ENCODE measurements around the gene MISP3. TPM values are rescaled to one million over a fixed set of nuclear protein-coding genes. Genes with fewer than 3 reads are reported as not detected.

Gene MISP3
- total RNA-seq, 1 experiment from 2014 or later: 3.2 TPM

DNA sequence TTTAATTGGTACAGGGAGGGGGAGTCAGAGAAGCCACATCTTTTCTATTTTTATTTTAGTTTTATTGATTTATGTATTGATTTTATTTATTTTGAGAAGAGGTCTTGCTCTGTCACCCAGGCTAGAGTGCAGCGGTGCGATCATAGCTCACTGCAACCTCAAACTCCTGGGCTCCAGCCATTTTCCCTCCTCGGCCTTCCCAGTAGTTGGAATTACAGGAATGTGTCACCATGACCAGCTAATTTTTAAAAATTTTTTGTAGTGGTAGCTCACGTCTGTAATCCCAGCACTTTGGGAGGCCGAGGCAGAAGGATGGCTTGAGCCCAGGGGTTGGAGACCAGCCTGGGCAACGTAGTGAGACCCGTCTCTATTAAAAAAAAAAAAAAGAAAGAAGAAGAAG, 36.9 kb upstream of the MISP3 start:
- CTCF ChIA-PET: interaction anchor here (0.6 to 1.7 kb wide), 6 partner anchors 13 to 354 kb away, joined by 3 to 6 read pairs (median 4); partner anchors contain the start of gene MISP3

GRCh38 chr19:14039181-14039580, 33.4 kb upstream of the MISP3 start:
- CTCF ChIA-PET: interaction anchor here (1.1 to 1.3 kb wide), 4 partner anchors 9 to 86 kb away, joined by 3 to 7 read pairs (median 4); partner anchors contain the start of gene MISP3
- TF ChIP-seq SOX15 (CRISPR knock-in tag; IDR thresholded peaks at IDR 0.05) (no peak), KAT7 (CRISPR knock-in tag; IDR thresholded peaks at IDR 0.05; ENCODE audit: borderline replicate concordance) (no peak), ZNF317 (CRISPR knock-in tag; IDR thresholded peaks at IDR 0.05; ENCODE audit: borderline replicate concordance, low read depth) (no peak), E2F4 (CRISPR knock-in tag; IDR thresholded peaks at IDR 0.05; ENCODE audit: borderline replicate concordance, low read depth) (no peak), JAZF1 (CRISPR knock-in tag; IDR thresholded peaks at IDR 0.05) (no peak), FOXJ3 (CRISPR knock-in tag; IDR thresholded peaks at IDR 0.05; ENCODE audit: borderline replicate concordance) (no peak), USF2 (CRISPR knock-in tag; IDR thresholded peaks at IDR 0.05) (no peak), ATF6 (CRISPR knock-in tag; IDR thresholded peaks at IDR 0.05) (no peak), MLX (CRISPR knock-in tag; IDR thresholded peaks at IDR 0.05) (no peak), CREM (CRISPR knock-in tag; IDR thresholded peaks at IDR 0.05) (no peak), ZBTB21 (CRISPR knock-in tag; IDR thresholded peaks at IDR 0.05; ENCODE audit: borderline replicate concordance) (no peak), CTCF (IDR thresholded peaks at IDR 0.05) (no peak)
- TF ChIP-seq, protein P1, sequence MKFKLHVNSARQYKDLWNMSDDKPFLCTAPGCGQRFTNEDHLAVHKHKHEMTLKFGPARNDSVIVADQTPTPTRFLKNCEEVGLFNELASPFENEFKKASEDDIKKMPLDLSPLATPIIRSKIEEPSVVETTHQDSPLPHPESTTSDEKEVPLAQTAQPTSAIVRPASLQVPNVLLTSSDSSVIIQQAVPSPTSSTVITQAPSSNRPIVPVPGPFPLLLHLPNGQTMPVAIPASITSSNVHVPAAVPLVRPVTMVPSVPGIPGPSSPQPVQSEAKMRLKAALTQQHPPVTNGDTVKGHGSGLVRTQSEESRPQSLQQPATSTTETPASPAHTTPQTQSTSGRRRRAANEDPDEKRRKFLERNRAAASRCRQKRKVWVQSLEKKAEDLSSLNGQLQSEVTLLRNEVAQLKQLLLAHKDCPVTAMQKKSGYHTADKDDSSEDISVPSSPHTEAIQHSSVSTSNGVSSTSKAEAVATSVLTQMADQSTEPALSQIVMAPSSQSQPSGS (CRISPR knock-in tag; IDR thresholded peaks at IDR 0.05; ENCODE audit: borderline replicate concordance, low read depth): no peak

More for the DNA sequence above, 36.9 kb upstream of the MISP3 start:
- POLR2A ChIA-PET: interaction anchor here (0.6 to 0.7 kb wide), 2 partner anchors 29 to 57 kb away, joined by 3 read pairs; no protein-coding TSS in a partner anchor
- Mint-ChIP-seq H3K4me1 (peaks cover 5% of the 10 kb centered on the region), H3K9me3 (no peaks in the 10 kb centered on the region), H3K4me3 (no peak overlapping the region), H3K27ac (no peak overlapping the region), H3K36me3 (no peaks in the 10 kb centered on the region), H3K27me3 (ENCODE audit: low read depth) (peaks cover 7% of the 10 kb centered on the region)
- ATAC-seq (no peak), DNase-seq (ENCODE audit: low spot score) (no peak)
- TF ChIP-seq NR2C2 (CRISPR knock-in tag; IDR thresholded peaks at IDR 0.05) (no peak), ZNF396 (CRISPR knock-in tag; IDR thresholded peaks at IDR 0.05; ENCODE audit: borderline replicate concordance) (no peak), SP1 (CRISPR knock-in tag; conservative IDR thresholded peaks at IDR 0.05) (no peak), GABPB1 (CRISPR knock-in tag; IDR thresholded peaks at IDR 0.05) (no peak), GTF2I (CRISPR knock-in tag; conservative IDR thresholded peaks at IDR 0.05) (no peak), RORB (CRISPR knock-in tag; IDR thresholded peaks at IDR 0.05) (no peak), TCF7 (CRISPR knock-in tag; IDR thresholded peaks at IDR 0.05; ENCODE audit: low read depth) (no peak), NFE2L1 (CRISPR knock-in tag; IDR thresholded peaks at IDR 0.05) (no peak), PRRX2 (CRISPR knock-in tag; IDR thresholded peaks at IDR 0.05) (no peak), ZNF232 (CRISPR knock-in tag; IDR thresholded peaks at IDR 0.05) (no peak), NR3C1 (CRISPR knock-in tag; conservative IDR thresholded peaks at IDR 0.05; ENCODE audit: low read depth) (no peak), ZNF416 (CRISPR knock-in tag; IDR thresholded peaks at IDR 0.05) (no peak), MLX (CRISPR knock-in tag; IDR thresholded peaks at IDR 0.05) (no peak), FOXP1 (CRISPR knock-in tag; IDR thresholded peaks at IDR 0.05; ENCODE audit: borderline replicate concordance) (no peak)
- TF ChIP-seq, protein P2, sequence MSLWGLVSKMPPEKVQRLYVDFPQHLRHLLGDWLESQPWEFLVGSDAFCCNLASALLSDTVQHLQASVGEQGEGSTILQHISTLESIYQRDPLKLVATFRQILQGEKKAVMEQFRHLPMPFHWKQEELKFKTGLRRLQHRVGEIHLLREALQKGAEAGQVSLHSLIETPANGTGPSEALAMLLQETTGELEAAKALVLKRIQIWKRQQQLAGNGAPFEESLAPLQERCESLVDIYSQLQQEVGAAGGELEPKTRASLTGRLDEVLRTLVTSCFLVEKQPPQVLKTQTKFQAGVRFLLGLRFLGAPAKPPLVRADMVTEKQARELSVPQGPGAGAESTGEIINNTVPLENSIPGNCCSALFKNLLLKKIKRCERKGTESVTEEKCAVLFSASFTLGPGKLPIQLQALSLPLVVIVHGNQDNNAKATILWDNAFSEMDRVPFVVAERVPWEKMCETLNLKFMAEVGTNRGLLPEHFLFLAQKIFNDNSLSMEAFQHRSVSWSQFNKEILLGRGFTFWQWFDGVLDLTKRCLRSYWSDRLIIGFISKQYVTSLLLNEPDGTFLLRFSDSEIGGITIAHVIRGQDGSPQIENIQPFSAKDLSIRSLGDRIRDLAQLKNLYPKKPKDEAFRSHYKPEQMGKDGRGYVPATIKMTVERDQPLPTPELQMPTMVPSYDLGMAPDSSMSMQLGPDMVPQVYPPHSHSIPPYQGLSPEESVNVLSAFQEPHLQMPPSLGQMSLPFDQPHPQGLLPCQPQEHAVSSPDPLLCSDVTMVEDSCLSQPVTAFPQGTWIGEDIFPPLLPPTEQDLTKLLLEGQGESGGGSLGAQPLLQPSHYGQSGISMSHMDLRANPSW (CRISPR knock-in tag; conservative IDR thresholded peaks at IDR 0.05; ENCODE audit: low read depth): no peak

More at GRCh38 chr19:14039181-14039580, 33.4 kb upstream of the MISP3 start:
- POLR2A ChIA-PET: interaction anchor here (0.5 kb wide), 1 partner anchor 20 kb away, joined by 3 read pairs; no protein-coding TSS in a partner anchor
- DNase-seq (ENCODE audit: low spot score): no peak
- Mint-ChIP-seq H3K36me3 (no peaks in the 10 kb centered on the region), H3K27ac (no peak overlapping the region), H3K27me3 (ENCODE audit: low read depth) (no peaks in the 10 kb centered on the region), H3K4me3 (no peak overlapping the region), H3K9me3 (no peaks in the 10 kb centered on the region), H3K4me1 (peaks cover 7% of the 10 kb centered on the region)
- ATAC-seq: no peak
